ENCODE data around the gene PSMG3.

PSMG3 gene

GRCh38 chr7:1542841-1543747 lies 26.7 kb downstream of the PSMG3 start:
- DNase-seq = no peak

DNA sequence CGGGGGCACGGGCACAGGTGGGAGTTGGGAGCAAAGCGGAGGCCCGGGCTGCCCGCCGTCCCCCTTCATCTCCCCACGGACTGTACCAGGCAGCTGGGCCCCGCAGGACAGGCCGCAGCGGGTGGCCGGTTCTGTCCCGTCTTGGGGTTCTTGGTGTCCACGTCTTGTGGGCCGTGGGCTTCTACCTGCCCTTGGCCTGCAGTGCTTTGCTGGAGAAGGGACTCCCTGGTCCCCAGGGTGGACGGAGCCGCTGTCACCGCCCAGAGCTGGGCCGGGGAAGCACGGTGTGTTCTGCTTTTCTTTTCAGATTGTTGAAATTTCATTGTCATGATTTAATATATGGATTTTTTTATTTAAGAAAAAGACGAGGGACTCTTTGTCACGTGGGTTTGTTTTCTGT lies 27.5 kb downstream of the PSMG3 start:
- no peak for DNase-seq

DNA sequence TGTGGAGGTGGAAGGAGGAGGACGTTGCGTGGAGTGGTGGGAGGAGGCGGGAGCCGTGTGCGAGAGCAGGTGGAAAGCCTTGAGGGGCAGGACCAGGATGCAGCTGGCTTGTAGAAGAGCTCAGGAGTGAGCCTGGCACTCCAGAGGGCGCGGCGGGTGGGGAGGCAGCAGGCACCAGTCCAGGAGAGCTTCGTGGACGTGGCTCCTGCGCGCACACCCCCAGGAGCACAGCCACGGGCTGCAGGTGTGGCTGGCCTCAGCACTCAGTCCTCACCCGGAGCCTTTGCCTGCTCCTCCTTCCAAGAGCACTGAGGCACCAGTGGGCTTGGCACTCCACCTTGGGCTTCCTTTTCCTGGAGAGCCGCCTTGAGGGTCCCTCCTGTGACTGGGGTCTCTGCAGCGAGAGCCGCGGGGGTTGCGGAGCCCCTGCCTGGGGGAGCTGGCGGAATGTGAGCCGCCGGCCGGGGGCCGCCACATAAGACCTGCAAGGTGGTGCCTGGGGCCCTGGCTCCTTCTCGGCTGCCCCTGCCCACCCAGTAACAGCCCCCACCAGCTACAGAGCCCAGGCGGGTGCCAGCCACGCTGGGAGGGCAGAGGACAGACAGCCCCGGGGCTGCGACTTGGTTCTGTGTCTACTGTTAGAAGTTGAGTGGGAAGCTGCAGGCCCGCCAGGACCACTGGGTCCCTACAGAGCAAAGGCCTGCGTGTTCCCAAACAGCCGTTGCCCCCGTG lies 28.2 kb downstream of the PSMG3 start:
- DNase-seq = no peak

DNA sequence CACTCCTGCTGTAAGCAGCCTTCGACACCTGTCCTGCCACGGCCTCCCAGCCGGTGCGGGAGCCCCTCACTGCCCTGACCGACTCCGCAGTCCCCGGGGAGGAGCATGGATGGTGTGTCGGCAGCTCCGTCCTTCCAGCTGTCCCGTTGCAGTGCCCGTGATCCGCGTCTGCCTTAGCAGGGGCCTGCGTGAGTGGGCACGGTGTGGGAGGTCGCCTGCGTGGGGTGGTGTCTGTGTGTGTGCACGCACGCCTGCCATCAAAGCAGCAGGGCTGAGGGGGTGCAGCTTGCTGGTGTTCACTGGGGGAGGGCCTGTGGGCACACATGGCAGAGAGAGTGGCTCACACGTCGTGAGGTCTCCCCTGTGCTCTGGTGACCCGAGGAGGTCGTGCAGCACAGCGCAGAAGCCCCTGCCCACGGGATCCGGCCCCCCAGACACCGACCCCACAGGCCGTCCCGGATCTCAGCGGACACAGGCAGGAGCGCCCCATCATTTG lies 29.0 kb downstream of the PSMG3 start:
- no peak for DNase-seq

- DNase-seq = no peak
Observed at GRCh38 chr7:1539882-1540775, 29.7 kb downstream of the PSMG3 start.

GRCh38 chr7:1539181-1539881 lies 30.5 kb downstream of the PSMG3 start:
- no peak for DNase-seq

DNA sequence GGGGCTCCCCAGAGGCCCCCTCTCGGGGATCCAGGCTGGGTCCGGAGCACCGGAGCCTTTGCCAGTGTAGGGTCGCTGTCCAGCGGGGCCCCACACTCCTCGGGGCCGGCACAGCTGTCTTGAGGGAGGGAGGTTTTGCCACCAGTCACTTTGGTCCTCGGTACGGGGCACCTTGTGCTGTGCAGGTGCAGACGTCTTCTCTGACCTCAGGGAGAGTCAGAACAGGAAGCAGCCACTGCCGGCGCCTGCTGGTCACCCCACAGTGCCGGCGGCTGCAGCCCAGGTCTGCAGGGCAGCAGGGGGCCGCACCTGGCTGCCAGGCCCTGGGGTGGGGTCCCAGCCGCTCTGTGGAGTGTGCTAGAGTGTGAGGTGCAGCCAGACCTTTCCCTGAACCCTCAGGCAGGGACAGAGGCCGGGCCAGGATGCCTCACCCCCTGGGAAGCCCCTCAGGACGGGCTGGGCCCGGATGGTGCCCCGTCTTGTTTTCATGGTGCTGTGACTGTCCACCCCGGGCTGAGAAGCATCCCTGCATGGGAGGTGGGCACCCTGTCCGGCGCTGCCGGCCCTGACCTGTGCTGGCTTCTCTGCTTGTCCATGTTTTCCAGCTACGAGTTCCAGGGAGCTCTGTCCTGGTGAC lies 31.2 kb downstream of the PSMG3 start:
- no peak for DNase-seq

DNA sequence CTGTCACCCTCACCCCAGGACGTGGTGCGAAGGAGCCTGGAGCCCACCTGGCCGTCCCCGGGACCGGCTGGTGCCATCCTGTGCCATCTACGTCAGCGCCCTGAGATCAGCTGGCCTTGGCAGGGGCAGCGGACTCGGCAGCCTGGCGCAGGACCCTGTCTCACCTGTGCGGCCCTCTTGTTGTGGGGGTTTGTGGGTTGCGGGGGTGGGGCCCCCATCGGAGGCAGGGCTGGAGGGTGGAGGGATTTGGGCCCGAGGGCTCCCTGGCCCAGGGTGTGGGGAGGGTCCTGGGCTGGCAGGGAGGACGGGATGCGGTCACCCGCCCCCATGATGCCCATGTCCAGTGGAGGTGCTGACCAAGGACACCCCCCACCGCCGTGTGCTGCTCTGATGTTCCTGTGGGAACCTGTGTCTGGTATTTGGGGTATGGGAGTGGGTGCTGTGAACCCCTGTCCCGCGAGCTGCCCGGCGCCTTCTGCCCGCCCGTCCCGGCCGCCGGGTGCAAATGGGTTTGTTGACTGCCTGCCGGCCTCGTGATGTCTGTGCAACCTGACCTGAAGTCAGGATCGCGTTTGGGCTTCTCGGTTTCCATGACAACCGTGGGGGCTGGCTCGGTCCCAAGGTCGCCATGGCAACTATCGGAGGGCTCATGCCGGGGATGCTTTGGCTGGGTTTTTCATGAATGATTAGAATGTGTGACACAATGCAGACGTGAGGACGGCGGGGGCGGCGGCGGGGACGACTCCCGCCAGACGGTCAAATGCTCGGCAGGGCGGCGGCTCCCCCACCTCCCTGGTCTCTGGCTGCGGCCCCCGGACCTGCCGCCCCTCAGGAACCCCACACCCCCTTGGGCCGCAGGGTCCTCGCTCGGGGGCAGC lies 32.1 kb downstream of the PSMG3 start:
- no peak for DNase-seq

GRCh38 chr7:1536743-1537534 lies 32.9 kb downstream of the PSMG3 start:
- DNase-seq = no peak

- no peak for DNase-seq
Observed at GRCh38 chr7:1536455-1536742, 33.4 kb downstream of the PSMG3 start.

DNA sequence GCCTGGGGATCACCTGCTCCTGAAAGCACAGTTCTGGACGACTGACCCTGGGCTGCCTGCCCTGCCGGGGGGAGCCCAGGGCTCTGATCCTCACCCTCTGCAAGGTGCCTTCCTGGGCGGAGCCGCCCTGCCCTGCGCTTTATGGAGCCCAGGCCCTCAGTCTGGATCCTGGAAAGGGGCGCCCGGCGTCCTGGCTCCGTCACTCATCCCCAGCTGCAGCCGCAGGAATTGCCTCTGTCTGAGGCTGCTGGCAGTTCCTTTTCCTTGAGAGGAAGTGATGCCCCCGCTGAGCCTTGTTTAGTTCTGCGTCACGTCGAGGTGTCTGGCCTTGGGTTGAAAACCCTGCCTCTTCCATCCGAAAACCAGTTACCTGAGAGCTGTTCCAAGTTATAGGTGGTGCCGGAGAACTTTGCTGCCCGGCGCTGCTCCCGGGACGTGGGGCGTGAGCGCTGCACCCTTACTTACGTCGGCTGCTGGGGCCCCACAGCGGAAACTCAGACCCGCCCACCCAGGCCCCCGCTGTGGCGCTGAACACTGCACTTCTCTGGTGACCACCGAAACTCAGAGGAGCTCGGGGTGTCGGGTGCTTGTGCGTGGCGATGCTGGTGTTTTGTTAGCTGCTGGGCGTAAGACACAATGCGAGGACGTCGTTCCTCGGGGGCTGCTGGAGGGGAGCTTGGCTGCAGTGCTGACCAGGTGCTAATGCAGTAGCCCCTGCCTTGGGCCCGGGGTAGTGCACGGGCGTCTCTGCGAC lies 34.0 kb downstream of the PSMG3 start:
- no peak for DNase-seq

- no peak for DNase-seq
Observed at GRCh38 chr7:1535100-1535458, 34.8 kb downstream of the PSMG3 start.

- DNase-seq = no peak
Observed at GRCh38 chr7:1534330-1535099, 35.3 kb downstream of the PSMG3 start.

DNA sequence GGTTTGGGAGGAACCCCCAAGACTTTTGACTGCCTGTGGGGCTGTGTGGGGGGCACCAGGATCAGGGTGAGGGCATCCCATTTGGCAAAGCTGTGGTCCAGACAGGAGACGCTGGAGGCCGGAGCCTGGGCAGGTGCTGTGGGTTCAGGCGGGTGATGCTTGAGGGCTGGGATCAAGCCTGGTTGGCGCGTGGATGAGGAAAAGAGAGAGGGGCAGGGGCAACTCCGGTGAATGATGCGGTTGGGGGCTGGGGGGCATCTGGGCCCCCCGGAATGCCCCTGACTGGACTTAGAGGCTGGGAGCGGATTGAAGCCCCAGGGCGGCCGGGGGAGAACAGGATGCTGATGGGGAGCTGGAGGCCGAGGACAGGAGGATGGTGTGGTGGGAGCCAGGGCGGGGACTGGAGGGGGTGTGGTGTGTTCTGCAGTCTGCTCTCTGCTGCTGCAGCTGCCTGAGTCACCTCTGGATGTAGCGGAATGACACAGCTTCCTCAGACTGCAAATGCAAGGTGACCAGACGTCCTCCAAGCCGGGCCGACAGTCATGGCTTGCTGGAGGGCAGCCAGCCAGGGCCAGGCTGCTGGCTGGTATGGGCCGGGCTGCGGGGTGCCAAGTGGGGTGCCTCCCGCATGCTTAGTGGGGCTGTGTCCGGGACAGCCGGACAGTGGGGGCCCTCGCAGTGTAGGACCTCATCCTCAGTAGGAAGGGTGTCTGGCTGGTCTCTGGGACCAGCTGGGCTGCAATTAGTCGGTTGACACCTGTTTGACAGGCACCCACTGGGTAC lies 36.1 kb downstream of the PSMG3 start:
- DNase-seq = no peak

DNA sequence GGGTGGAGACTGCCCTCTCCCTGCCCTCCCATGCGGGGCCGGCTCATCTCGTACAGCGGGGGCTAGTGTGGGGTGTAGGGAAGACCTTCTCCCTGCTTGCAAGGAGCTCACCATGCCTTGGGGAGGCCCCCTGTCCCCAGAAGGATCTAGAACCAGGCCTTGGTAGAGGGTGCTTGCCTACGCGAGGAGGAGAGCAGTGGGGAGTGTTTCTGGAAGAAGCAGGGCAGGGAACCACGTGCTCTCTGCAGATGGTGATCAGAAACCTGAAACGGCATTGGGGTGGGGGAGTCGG lies 36.6 kb downstream of the PSMG3 start:
- no peak for DNase-seq

- DNase-seq = no peak
Observed at GRCh38 chr7:1532456-1533254, 37.2 kb downstream of the PSMG3 start.

DNA sequence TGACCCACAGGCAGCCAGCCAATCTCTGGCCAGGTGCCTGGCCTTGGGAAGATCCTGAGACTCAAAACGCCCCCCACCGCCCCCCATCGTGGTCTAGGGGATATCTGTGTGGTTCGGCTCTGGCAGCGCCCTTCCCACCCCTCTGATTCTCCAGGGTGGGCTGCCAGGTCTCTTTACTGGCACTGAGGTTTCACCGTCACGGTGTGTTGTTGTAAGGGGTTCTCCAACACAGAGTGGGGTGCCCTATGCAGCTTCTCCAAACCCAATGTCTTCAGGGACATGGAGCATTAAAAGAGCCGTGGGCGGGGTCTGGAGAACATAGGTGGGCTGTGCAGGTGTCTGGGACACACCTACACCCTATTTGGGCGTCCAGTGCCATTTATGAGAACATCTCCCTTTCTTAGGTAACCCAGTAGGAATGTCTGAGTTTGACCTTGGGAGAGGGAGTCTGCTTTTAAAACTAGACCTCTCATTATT lies 37.8 kb downstream of the PSMG3 start:
- no peak for DNase-seq
